HG03103 (cell line): ENCODE data around the gene OR11G2.
"Not testable (repeated sequence)": the region's sequence is repeated elsewhere in the genome, so short reads cannot be mapped to it uniquely, and the experiment has no call there.

Experiments used
- ATAC-seq: cut with Tn5 transposase; IDR thresholded peaks from one replicate; pipeline ENCODE4 v1.9.1; 2021; ENCODE audit warnings: low read depth; ENCODE audit not compliant: unreplicated experiment

The OR11G2 gene, protein sequence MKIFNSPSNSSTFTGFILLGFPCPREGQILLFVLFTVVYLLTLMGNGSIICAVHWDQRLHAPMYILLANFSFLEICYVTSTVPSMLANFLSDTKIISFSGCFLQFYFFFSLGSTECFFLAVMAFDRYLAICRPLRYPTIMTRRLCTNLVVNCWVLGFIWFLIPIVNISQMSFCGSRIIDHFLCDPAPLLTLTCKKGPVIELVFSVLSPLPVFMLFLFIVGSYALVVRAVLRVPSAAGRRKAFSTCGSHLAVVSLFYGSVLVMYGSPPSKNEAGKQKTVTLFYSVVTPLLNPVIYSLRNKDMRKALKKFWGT

DNA sequence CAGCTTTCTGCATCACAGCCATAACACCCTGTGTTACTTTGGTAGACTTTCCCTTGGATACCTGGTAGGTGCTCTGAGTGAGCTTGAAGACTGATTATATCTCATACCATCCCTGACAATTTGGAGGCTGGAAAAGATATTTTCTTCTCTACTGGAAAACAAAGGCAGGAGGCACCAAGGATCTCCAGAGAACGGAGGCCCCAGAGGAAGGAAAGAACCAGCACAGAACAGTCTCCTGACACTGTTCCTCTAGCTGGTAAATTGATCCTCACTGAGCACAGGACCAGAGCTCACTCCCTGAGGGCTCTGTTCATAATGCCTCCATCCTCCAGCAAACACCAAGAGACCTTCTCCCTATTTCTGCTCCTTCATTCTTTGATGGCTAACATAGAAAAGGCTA lies at the start of gene OR11G2:
TSS of gene OR11G2 (plus strand) at position 301 of the 400 bp plus-strand sequence. CDS start 6,542 bp downstream, outside the sequence.
- no peak for ATAC-seq

DNA sequence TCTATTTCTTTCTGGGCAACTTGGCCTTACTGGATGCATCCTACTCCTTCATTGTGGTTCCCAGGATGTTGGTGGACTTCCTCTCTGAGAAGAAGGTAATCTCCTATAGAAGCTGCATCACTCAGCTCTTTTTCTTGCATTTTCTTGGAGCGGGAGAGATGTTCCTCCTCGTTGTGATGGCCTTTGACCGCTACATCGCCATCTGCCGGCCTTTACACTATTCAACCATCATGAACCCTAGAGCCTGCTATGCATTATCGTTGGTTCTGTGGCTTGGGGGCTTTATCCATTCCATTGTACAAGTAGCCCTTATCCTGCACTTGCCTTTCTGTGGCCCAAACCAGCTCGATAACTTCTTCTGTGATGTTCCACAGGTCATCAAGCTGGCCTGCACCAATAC lies 46.8 kb upstream of the OR11G2 start:
- ATAC-seq: no peak

DNA sequence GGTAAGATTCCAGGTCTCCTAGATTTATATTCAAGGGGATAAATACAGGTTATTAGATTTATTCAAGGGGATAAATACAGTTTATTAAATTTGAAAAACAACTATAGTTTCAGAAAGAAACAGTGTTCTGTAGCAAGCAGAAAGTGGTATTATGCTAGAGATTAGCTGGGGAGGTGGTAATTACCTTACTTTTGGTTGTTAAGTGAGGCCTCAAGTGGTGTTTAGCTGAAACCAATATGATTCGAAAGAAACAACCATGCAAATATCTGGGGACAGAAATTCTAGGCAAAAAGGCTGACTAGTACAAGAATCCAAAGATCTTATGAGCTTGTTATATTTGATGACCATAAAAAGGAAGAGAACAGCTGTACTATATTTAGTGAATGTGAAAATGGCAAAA lies 45.9 kb upstream of the OR11G2 start:
- no peak for ATAC-seq

- ATAC-seq: no peak
Observed at GRCh38 chr14:20164462-20164861, 26.2 kb upstream of the OR11G2 start.

DNA sequence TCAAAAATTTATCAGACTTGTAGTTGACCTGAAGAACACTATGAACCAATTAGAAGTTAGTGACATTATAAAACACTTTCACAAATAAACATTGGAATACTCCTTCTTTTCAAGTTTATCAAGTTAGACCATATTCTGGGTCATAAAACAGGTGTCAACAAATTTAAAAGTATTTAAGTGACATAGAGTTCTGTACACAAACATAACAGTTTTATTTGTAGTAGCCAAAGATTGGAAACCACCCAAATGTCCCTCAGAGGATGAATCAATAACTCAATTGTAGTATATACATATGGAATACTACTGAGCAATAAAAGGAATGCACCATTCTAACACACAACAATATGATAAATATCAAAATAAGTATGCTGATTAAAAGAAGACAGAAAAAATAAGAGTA lies 23.6 kb upstream of the OR11G2 start:
- ATAC-seq: no peak

DNA sequence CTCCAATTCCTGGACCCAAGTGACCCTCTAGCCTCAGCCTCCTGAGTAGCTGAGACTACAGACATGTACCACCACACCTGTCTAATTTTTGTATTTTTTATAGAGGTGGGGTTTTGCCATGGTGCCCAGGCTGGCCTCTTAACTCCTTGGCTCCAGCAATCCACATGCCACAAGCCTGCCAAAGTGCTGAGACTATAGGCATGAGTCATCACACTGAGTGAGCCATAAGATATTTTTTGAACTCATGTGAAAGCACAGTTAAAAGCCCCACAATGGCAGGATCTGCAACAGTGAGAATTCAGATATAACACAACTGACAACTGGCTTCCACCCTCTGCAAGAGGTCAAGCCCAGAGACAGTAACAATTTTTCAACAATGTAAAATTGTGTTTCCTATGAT lies 20.8 kb upstream of the OR11G2 start:
- ATAC-seq: not testable (repeated sequence)

DNA sequence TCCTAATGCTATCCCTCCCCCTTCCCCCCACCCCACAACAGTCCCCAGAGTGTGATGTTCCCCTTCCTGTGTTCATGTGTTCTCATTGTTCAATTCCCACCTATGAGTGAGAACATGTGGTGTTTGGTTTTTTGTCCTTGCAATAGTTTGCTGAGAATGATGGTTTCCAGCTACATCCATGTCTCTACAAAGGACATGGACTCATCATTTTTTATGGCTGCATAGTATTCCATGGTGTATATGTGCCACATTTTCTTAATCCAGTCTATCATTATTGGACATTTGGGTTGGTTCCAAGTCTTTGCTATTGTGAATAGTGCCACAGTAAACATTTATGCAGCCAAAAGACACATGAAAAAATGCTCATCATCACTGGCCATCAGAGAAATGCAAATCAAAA lies 16.5 kb upstream of the OR11G2 start:
- not testable (repeated sequence) for ATAC-seq

GRCh38 chr14:20176330-20176729 lies 14.4 kb upstream of the OR11G2 start:
- no peak for ATAC-seq

DNA sequence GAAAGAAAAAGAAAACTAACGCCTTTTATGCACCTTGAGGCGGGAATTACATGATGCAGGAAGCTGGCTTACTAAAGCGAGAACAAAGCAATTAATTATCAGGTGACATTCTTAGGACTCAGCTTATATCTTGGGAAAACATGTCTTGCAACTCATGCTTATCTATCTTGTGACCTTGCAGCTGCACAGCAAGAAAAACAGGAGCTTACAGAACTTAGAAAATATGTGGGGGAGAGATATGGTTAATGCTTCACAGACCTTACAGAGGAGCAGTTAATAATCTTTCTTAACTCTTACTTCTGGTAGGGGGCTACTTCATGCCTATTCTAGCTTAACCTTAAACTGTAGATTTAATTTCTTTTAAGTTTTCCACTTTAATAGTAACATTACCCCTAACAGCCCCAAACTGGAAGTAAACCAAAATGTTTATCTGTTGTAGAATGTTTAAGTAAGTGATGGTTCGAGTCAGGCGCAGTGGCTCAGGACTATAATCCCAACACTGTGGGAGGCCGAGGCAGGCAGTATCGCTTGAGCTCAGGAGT lies 13.2 kb upstream of the OR11G2 start:
- ATAC-seq: no peak

- no peak for ATAC-seq
Observed at GRCh38 chr14:20179218-20179617, 11.5 kb upstream of the OR11G2 start.

GRCh38 chr14:20179880-20180279 lies 10.8 kb upstream of the OR11G2 start:
- ATAC-seq: no peak

- ATAC-seq: no peak
Observed at GRCh38 chr14:20180486-20180885, 10.2 kb upstream of the OR11G2 start.

DNA sequence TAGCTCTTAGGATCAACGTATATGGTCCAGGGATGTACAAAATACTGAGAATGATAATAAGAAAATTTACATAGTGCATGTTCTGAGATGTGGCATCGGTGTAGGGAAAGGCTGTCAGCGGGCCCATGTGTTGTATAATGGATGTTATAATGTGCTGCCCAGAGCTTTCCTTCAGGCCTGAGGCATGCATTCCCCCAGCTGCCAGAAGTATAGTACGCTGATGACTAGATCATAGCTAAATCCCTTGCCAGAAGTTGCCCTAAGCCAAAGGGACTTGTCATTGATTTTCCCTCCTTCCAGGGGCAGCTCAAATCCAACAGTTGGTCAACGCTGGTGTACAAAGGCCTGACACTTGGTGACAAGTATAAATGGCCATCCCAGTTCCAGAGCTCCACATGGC lies 6.5 kb upstream of the OR11G2 start:
- no peak for ATAC-seq

GRCh38 chr14:20191396-20191795 lies 700 bp downstream of the OR11G2 start:
- no peak for ATAC-seq

DNA sequence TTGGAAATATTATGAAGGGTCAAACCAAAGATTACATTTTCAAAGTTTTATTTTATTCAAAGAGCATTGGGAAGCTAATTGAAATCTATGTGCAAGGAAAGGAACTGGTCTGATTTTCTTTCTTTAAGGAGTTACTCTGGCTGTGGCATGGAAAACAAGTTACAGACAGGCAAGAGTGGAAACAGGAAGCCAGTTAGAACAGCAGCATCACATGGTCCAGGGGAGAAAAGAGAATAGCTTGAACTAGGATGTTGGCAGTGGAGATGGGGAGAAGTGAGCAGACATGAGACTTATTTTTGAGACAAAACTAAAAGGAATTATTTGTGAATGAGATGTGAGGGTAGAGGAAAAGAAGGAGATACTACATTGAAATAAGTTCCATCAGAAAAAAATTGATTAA lies 3.4 kb downstream of the OR11G2 start:
- no peak for ATAC-seq

DNA sequence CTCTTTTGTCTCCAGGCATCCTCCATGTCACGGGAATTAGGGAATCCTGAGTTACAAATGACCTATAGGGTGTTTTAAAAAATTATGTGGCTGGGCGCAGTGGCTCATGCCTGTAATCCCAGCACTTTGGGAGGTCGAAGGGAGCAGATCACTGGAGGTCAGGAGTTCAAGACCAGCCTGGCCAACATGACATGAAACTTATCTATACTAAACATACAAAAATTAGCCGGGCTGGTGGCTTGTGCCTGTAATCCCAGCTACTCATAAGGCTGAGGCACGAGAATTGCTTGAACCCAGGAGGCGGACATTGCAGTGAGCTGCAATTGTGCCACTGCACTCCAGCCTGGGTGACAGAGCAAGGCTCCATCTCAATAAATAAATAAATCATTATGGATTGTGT lies 4.5 kb downstream of the OR11G2 start:
- ATAC-seq: not testable (repeated sequence)

DNA sequence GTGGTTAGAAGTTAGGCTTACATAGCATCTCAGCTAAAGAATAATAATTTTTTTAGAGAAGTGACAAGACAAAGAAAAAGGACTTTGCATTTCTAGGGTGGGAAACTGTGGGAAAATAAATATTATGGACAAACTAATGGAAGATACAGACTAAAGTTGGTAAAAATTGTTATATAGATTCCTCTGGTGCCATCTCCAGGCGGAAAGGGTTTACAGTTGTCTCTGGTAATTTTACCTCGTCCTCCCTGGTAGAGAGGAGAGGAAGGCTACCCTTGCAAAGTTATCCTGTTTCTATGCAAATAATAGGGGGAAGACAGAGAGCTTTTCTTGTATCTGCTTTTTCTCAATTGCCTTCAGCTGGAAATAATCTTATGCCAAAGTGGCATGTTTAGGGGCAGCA lies 5.2 kb downstream of the OR11G2 start:
- no peak for ATAC-seq

DNA sequence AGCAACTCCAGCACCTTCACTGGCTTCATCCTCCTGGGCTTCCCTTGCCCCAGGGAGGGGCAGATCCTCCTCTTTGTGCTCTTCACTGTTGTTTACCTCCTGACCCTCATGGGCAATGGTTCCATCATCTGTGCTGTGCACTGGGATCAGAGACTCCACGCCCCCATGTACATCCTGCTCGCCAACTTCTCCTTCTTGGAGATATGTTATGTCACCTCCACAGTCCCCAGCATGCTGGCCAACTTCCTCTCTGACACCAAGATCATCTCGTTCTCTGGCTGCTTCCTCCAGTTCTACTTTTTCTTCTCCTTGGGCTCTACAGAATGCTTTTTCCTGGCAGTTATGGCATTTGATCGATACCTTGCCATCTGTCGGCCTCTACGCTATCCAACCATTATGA lies 6.8 kb downstream of the OR11G2 start:
- no peak for ATAC-seq

DNA sequence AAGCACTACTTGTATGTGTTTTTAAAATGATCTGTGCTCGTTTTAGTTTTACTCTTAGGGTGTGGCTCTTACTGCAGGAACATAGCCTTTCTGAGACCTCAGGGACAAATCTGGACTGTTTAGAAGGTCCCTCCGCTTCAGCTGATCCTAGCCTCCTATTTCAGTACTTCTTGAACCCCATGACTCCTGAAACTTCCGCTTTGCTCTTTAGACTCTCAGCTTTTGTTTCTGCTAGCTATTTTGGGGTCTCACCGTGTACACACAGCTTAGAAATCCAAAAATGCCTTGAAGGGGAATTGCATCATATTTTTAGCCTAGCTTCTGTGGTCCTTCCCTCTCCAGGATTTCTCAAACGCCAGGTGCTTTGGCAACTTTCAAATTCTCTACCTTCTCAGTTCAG lies 8.3 kb downstream of the OR11G2 start:
- no peak for ATAC-seq

DNA sequence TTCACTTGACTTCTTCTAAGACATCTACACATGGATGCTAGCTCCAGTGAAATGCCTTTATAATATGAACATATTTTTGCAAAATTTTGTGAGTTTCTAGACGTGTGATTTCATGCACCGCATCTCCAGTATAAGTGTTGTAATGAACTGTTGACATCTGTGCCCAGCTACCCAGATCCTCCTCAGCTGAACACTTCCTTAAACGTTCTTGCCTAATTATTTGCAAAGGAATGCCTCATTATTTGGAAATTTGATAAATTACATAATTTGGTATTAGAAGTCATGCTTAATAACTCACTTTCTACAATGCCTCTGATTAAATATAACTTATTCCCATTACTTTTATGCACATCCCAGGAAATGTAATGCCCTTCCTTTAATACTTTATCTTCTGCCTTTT lies 14.0 kb downstream of the OR11G2 start:
- no peak for ATAC-seq

DNA sequence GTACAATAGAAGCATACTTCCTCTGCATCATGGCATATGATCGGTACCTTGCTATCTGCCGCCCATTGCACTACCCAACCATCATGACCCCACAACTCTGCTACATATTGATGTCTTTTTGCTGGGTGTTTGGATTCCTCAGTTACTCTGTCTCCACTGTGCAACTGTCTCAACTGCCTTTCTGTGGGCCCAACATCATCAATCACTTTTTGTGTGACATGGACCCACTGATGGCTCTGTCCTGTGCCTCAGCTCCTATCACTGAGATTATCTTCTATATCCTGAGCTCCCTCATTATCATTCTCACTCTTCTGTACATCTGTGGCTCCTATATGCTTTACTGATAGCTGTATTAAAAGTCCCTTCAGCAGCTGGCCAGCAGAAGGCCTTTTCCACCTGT lies 18.9 kb downstream of the OR11G2 start:
- ATAC-seq: no peak

- not testable (repeated sequence) for ATAC-seq
Observed at GRCh38 chr14:20212406-20212805, 21.7 kb downstream of the OR11G2 start.

- no peak for ATAC-seq
Observed at GRCh38 chr14:20215196-20215595, 24.5 kb downstream of the OR11G2 start.
